Gastroesophageal sphincter (tissue), 4 donors: ENCODE data around the gene CHSY3. TPM values are rescaled to one million over a fixed set of nuclear protein-coding genes. Genes with fewer than 3 reads are reported as not detected.
A peak's percentile ranks its signal among the peaks of the same experiment; 100 is the strongest.

Source experiments
- ATAC-seq: fragments of 150-250 bp; one replicate; pipeline ENCODE4 v1.9.1; 2016; ENCODE audit warnings: mild to moderate bottlenecking, moderate library complexity
- H3K27ac ChIP-seq, 4 donors: fragments of 200-600 bp; sonication (generic) in 3 of 4; 1 replicate in 3 of 4; 2 replicates in 1 of 4; pipeline ENCODE4 v1.5.1; 2016 to 2019
- H3K27me3 ChIP-seq: fragments of 200-600 bp; sonication (generic); one replicate; pipeline ENCODE4 v1.5.1; 2019
- H3K36me3 ChIP-seq, 2 donors: fragments of 200-600 bp; sonication (generic); one replicate each; pipeline ENCODE4 v1.5.1; 2019; ENCODE audit warnings: control low read depth in 1 of 2
- H3K4me1 ChIP-seq, 3 donors: fragments of 200-600 bp; sonication (generic); 1 replicate in 2 of 3; 2 replicates in 1 of 3; pipeline ENCODE4 v1.5.1; 2016 to 2019; ENCODE audit warnings: control low read depth in 2 of 3
- H3K4me3 ChIP-seq, 2 donors: fragments of 200-600 bp; sonication (generic); one replicate each; pipeline ENCODE4 v1.5.1; 2019; ENCODE audit warnings: mild to moderate bottlenecking in 1 of 2, moderate library complexity in 1 of 2
- H3K9me3 ChIP-seq, 3 donors: fragments of 200-600 bp; sonication (generic); one replicate each; pipeline ENCODE4 v1.5.1; 2017 to 2019; ENCODE audit warnings: control low read depth in 2 of 3
- CTCF ChIP-seq, 4 experiments: fragments of 200-600 bp in 2 of 4; fragments of 450-650 bp in 2 of 4; sonication (generic) in 1 of 4; IDR thresholded peaks; one replicate each; pipeline ENCODE4 v1.5.1; 2017 to 2019; ENCODE audit warnings: antibody characterized with exemption in 4 of 4, mild to moderate bottlenecking in 2 of 4, moderate library complexity in 2 of 4
- EP300 ChIP-seq: sonication (generic); formaldehyde crosslinking; IDR thresholded peaks from one replicate; pipeline ENCODE4 v1.6.1; 2017; ENCODE audit warnings: antibody characterized with exemption, mild to moderate bottlenecking
- POLR2A ChIP-seq, 2 donors: fragments of 450-650 bp; IDR thresholded peaks; one replicate each; pipeline ENCODE4 v1.6.1; 2017; ENCODE audit warnings: antibody characterized with exemption in 2 of 2, mild to moderate bottlenecking in 2 of 2, moderate library complexity in 1 of 2
- POLR2AphosphoS5 ChIP-seq: sonication (generic); formaldehyde crosslinking; IDR thresholded peaks from one replicate; pipeline ENCODE4 v1.6.1; 2017; ENCODE audit warnings: antibody characterized with exemption
- WGBS, 2 donors: methylation state at CpG; one replicate each; pipeline ENCODE4 v1.1.5; 2018; ENCODE audit warnings: low coverage in 1 of 2; 5-methylcytosine and 5-hydroxymethylcytosine counted together
- total RNA-seq, 4 donors: library from RNA; depleted of rRNA; stranded (reverse); fragments of >200 nt; gene quantifications; one replicate each; pipeline ENCODE4 v1.1.0, GENCODE V29; 2016

The CHSY3 gene
- total RNA-seq, 4 donors from 2014 or later = 0.78 to 3.4 (median 2.8) TPM

DNA sequence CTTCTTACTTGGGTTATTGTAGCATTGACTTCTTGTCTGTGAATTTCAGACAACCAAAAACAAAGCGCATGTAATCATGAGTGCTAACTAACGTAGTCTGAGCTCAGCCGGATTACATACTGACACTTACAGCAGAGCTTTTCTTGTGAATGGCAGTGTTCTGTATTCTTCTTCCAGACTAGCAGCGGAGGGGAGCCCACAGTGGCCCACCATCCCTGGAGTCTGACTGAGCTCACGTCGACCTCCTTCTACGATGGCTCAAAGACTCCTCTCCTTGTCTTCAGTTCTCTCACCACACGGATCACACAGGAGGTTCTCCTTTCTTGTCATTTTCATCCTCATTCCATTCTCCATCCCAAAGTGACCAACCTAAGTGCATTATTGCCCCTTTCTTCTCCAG lies 211.4 kb downstream of the CHSY3 start:
- no peak overlapping the region for H3K4me3 ChIP-seq
- WGBS, 2 donors = 86 to 91% methylated on average over 8 of the region's 8 CpGs
- TF ChIP-seq POLR2A (IDR thresholded peaks at IDR 0.05) (no peak), CTCF (IDR thresholded peaks at IDR 0.05) (no peak), EP300 (no peak), POLR2AphosphoS5 (no peak)
- no peaks in the 10 kb centered on the region for H3K4me1 ChIP-seq
- no peaks in the 10 kb centered on the region for H3K27me3 ChIP-seq
- H3K9me3 ChIP-seq = no peaks in the 10 kb centered on the region
- ATAC-seq = no peak
- no peaks in the 10 kb centered on the region for H3K36me3 ChIP-seq
- H3K27ac ChIP-seq = no peak overlapping the region

GRCh38 chr5:130116462-130116861 lies 212.2 kb downstream of the CHSY3 start:
- 28 to 54% methylated on average over 2 to 4 of the region's 5 CpGs for WGBS, 2 donors
- H3K27ac ChIP-seq = no peak overlapping the region
- no peaks in the 10 kb centered on the region for H3K4me1 ChIP-seq
- TF ChIP-seq EP300 = no peak
- H3K4me3 ChIP-seq = no peak overlapping the region
- no peaks in the 10 kb centered on the region for H3K27me3 ChIP-seq
- ATAC-seq = no peak
- H3K9me3 ChIP-seq = no peaks in the 10 kb centered on the region
- no peaks in the 10 kb centered on the region for H3K36me3 ChIP-seq

DNA sequence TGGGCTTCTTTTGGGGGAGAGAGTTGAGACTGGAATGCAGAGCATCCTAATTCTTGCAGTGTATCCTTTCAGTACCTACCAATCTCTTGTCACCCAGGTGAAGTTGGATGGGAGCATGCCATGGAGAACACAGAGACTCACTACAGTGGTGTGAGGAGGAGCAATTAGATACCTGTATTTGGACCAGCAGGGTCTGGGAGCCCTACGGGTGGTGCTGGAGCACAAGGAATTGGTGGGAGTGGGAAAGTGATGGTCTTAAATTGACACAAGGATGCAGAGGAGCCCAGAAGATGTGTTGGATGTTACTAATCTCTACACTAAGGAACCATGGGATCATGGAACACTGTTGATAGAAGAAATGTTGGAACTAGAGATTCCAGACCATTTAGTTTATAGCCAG lies 212.7 kb downstream of the CHSY3 start:
- Histone ChIP-seq H3K27ac (no peak overlapping the region), H3K4me3 (no peak overlapping the region), H3K27me3 (no peaks in the 10 kb centered on the region), H3K4me1 (no peaks in the 10 kb centered on the region), H3K36me3 (no peaks in the 10 kb centered on the region), H3K9me3 (no peaks in the 10 kb centered on the region)
- 91 to 100% methylated on average over 1 of the region's 1 CpG for WGBS, 2 donors
- no peak for ATAC-seq
- TF ChIP-seq POLR2A (IDR thresholded peaks at IDR 0.05) (no peak), POLR2AphosphoS5 (no peak), EP300 (no peak)

GRCh38 chr5:130126746-130127145 lies 222.5 kb downstream of the CHSY3 start:
- H3K9me3 ChIP-seq = no peaks in the 10 kb centered on the region
- H3K4me3 ChIP-seq = no peak overlapping the region
- ATAC-seq = no peak
- no peaks in the 10 kb centered on the region for H3K36me3 ChIP-seq
- no peaks in the 10 kb centered on the region for H3K4me1 ChIP-seq
- no peak overlapping the region for H3K27ac ChIP-seq
- WGBS, 2 donors = 100% methylated on average over 1 of the region's 1 CpG
- no peaks in the 10 kb centered on the region for H3K27me3 ChIP-seq
- no peak for TF ChIP-seq POLR2AphosphoS5
- no peak for TF ChIP-seq EP300
- TF ChIP-seq CTCF (IDR thresholded peaks at IDR 0.05) = no peak
- TF ChIP-seq POLR2A (IDR thresholded peaks at IDR 0.05) = no peak

GRCh38 chr5:130135506-130135905 lies 231.2 kb downstream of the CHSY3 start:
- WGBS, 2 donors = 48 to 53% methylated on average over 2 of the region's 2 CpGs
- no peaks in the 10 kb centered on the region for H3K9me3 ChIP-seq
- H3K4me3 ChIP-seq = no peak overlapping the region
- H3K27me3 ChIP-seq = no peaks in the 10 kb centered on the region
- no peak for ATAC-seq
- TF ChIP-seq POLR2AphosphoS5 = peak; percentile 10
- TF ChIP-seq CTCF (IDR thresholded peaks at IDR 0.05) = no peak
- H3K36me3 ChIP-seq = no peaks in the 10 kb centered on the region
- no peak overlapping the region for H3K27ac ChIP-seq
- peaks cover 0 to 23% (median 3%) of the 10 kb centered on the region in 3 donors for H3K4me1 ChIP-seq

DNA sequence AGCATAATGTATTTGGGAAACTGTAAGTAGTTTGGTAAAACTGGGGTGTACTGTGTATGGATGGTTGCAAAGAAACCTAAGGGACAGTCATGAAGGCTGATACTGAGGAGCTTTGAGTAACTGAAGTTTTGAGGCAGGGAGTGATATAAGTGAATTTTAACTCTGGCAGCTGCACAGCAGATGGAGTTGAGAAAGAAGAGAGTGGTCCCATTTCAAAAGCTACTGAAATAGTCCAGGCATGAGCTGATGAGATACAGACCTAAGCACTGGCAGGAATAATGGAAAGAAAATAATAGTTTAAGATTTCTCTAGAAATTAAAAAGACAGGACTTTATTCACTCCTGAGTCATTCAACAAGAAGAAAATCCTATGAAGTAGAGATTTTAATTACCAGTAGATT lies 232.0 kb downstream of the CHSY3 start:
- Histone ChIP-seq H3K4me1 (peaks cover 0 to 23% (median 3%) of the 10 kb centered on the region in 3 donors), H3K9me3 (no peaks in the 10 kb centered on the region), H3K27ac (peak overlapping the region in 1 of 4 donors; percentile 5), H3K27me3 (no peaks in the 10 kb centered on the region), H3K36me3 (no peaks in the 10 kb centered on the region), H3K4me3 (no peak overlapping the region)
- ATAC-seq = no peak
- no peak for TF ChIP-seq CTCF (IDR thresholded peaks at IDR 0.05)
- no peak for TF ChIP-seq POLR2AphosphoS5
- no peak for TF ChIP-seq POLR2A (IDR thresholded peaks at IDR 0.05)
- no peak for TF ChIP-seq EP300
